ENCODE data around the gene CPLX1. TPM values are rescaled to one million over a fixed set of nuclear protein-coding genes. Genes with fewer than 3 reads are reported as not detected.

The CPLX1 gene
- total RNA-seq, 2 experiments from 2014 or later = 0.21 to 0.25 TPM

DNA sequence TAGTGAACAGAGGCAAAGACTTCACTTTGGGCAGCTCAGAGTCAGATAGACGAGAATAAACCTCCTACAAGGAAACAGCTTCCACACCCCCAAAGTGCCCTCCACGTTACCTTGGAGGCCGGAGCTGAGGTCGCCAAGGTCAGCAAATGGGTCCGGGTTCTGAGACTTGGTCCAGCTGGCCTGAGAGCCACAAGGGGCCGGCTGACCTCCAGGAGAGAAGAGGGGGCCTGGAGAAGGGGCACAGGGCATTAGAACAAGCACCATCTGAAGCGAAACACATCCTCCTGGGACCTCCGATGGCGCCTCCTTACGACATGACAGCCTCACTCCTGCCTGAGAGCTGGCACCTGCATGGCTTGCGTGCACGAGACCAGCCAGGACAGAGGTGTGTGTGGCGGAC lies 33.6 kb upstream of the CPLX1 start:
- intact Hi-C loops (cut with micrococcal nuclease; ENCODE audit: unreplicated experiment) = no loop called here
- no peak overlapping the region for H2AFZ ChIP-seq (ENCODE audit: low read length)
- DNase-seq (ENCODE audit: low spot score) = no peak
- H3K4me3 ChIP-seq (ENCODE audit: low read depth, low read length, poor library complexity, severe bottlenecking) = no peak overlapping the region
- TF ChIP-seq, protein P1, sequence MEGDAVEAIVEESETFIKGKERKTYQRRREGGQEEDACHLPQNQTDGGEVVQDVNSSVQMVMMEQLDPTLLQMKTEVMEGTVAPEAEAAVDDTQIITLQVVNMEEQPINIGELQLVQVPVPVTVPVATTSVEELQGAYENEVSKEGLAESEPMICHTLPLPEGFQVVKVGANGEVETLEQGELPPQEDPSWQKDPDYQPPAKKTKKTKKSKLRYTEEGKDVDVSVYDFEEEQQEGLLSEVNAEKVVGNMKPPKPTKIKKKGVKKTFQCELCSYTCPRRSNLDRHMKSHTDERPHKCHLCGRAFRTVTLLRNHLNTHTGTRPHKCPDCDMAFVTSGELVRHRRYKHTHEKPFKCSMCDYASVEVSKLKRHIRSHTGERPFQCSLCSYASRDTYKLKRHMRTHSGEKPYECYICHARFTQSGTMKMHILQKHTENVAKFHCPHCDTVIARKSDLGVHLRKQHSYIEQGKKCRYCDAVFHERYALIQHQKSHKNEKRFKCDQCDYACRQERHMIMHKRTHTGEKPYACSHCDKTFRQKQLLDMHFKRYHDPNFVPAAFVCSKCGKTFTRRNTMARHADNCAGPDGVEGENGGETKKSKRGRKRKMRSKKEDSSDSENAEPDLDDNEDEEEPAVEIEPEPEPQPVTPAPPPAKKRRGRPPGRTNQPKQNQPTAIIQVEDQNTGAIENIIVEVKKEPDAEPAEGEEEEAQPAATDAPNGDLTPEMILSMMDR (conservative IDR thresholded peaks at IDR 0.05; ENCODE audit: low read length) = no peak
- TF ChIP-seq EZH2phosphoT487 (IDR thresholded peaks at IDR 0.05; ENCODE audit: borderline replicate concordance, low read depth, low read length) = no peak
- no peaks in the 10 kb centered on the region for H4K20me1 ChIP-seq (ENCODE audit: insufficient read depth, low read length)
- peaks cover 15% of the 10 kb centered on the region for H3K9me3 ChIP-seq (ENCODE audit: low read length)
- CTCF ChIA-PET (ENCODE audit: unreplicated experiment) = interaction anchor here (0.6 kb wide), 1 partner anchor 1602 kb away, joined by 3 read pairs; no protein-coding TSS in a partner anchor
- H3K36me3 ChIP-seq (ENCODE audit: insufficient read depth, low read length) = peaks cover 61% of the 10 kb centered on the region
- POLR2A ChIA-PET = interaction anchor here (0.7 to 1.0 kb wide), 2 partner anchors 76 to 218 kb away, joined by 3 to 4 read pairs; no protein-coding TSS in a partner anchor
- no peaks in the 10 kb centered on the region for H3K4me1 ChIP-seq (ENCODE audit: insufficient read depth, low read length, poor library complexity, severe bottlenecking)
- no peaks in the 10 kb centered on the region for H3K79me2 ChIP-seq (ENCODE audit: insufficient read depth, low read depth, low read length)
- no peak overlapping the region for H3K27ac ChIP-seq (ENCODE audit: low read depth, low read length, poor library complexity, severe bottlenecking)
- no peak overlapping the region for H3K4me2 ChIP-seq (ENCODE audit: low read length)
- BruUV-seq (replicated peaks) = no TSS peak
- H3K9me2 ChIP-seq (ENCODE audit: insufficient read depth, low read length) = no peaks in the 10 kb centered on the region

DNA sequence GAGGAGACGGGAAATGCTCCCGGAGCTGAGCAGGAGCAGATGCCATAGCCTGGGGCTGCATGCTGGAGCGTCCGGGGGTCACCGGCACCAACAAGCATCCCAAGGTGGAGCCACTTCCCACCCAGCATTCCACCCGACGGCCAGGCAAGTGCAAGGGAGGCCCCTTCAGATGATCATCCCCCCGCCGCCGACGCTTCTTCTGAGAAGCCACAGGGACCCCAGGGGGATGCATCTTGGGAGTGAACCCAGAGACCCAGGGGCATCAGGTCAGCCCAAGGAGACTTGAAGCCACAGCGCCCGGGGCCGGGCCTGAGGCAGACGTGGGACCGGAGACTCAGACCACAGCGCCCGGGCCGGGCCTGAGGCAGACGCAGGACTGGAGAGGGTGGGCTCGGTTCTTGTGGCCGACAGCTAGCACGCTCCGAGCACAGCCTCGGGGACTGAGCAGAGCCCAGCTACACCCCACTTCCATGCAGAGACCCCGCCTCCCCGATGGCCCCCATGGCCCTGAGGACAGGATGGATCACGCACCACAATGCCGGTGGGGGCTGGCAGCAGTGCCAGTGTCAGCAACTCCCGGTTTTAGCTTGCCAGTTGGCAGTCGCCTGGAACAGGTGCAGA lies 33.0 kb upstream of the CPLX1 start:
- no peak overlapping the region for H3K27ac ChIP-seq (ENCODE audit: low read depth, low read length, poor library complexity, severe bottlenecking)
- CTCF ChIA-PET (ENCODE audit: unreplicated experiment) = interaction anchor here (0.6 kb wide), 1 partner anchor 1603 kb away, joined by 3 read pairs; no protein-coding TSS in a partner anchor
- H3K9me2 ChIP-seq (ENCODE audit: insufficient read depth, low read length) = no peaks in the 10 kb centered on the region
- intact Hi-C loops (cut with micrococcal nuclease; ENCODE audit: unreplicated experiment) = no loop called here
- no peaks in the 10 kb centered on the region for H4K20me1 ChIP-seq (ENCODE audit: insufficient read depth, low read length)
- H2AFZ ChIP-seq (ENCODE audit: low read length) = no peak overlapping the region
- peaks cover 66% of the 10 kb centered on the region for H3K36me3 ChIP-seq (ENCODE audit: insufficient read depth, low read length)
- no peak overlapping the region for H3K4me3 ChIP-seq (ENCODE audit: low read depth, low read length, poor library complexity, severe bottlenecking)
- peaks cover 15% of the 10 kb centered on the region for H3K9me3 ChIP-seq (ENCODE audit: low read length)
- no TSS peak for BruUV-seq (replicated peaks)
- no peaks in the 10 kb centered on the region for H3K79me2 ChIP-seq (ENCODE audit: insufficient read depth, low read depth, low read length)
- no peaks in the 10 kb centered on the region for H3K4me1 ChIP-seq (ENCODE audit: insufficient read depth, low read length, poor library complexity, severe bottlenecking)
- DNase-seq (ENCODE audit: low spot score) = no peak
- no peak overlapping the region for H3K4me2 ChIP-seq (ENCODE audit: low read length)
- TF ChIP-seq, protein P1 (conservative IDR thresholded peaks at IDR 0.05; ENCODE audit: low read length) = no peak
- no peak for TF ChIP-seq EZH2phosphoT487 (IDR thresholded peaks at IDR 0.05; ENCODE audit: borderline replicate concordance, low read depth, low read length)
- POLR2A ChIA-PET = interaction anchor here (1.0 kb wide), 1 partner anchor 75 kb away, joined by 4 read pairs; no protein-coding TSS in a partner anchor

- no TSS peak for BruUV-seq (replicated peaks)
- H3K4me3 ChIP-seq (ENCODE audit: low read depth, low read length, poor library complexity, severe bottlenecking) = no peak overlapping the region
- no peak overlapping the region for H2AFZ ChIP-seq (ENCODE audit: low read length)
- H3K4me1 ChIP-seq (ENCODE audit: insufficient read depth, low read length, poor library complexity, severe bottlenecking) = no peaks in the 10 kb centered on the region
- H4K20me1 ChIP-seq (ENCODE audit: insufficient read depth, low read length) = no peaks in the 10 kb centered on the region
- intact Hi-C loops (cut with micrococcal nuclease; ENCODE audit: unreplicated experiment) = no loop called here
- POLR2A ChIA-PET = no interaction called here
- H3K4me2 ChIP-seq (ENCODE audit: low read length) = no peak overlapping the region
- TF ChIP-seq EZH2phosphoT487 (IDR thresholded peaks at IDR 0.05; ENCODE audit: borderline replicate concordance, low read depth, low read length) = no peak
- TF ChIP-seq, protein P1 (conservative IDR thresholded peaks at IDR 0.05; ENCODE audit: low read length) = no peak
- DNase-seq (ENCODE audit: low spot score) = no peak
- peaks cover 15% of the 10 kb centered on the region for H3K9me3 ChIP-seq (ENCODE audit: low read length)
- peaks cover 66% of the 10 kb centered on the region for H3K36me3 ChIP-seq (ENCODE audit: insufficient read depth, low read length)
- H3K27ac ChIP-seq (ENCODE audit: low read depth, low read length, poor library complexity, severe bottlenecking) = no peak overlapping the region
- H3K9me2 ChIP-seq (ENCODE audit: insufficient read depth, low read length) = no peaks in the 10 kb centered on the region
- CTCF ChIA-PET (ENCODE audit: unreplicated experiment) = no interaction called here
- H3K79me2 ChIP-seq (ENCODE audit: insufficient read depth, low read depth, low read length) = no peaks in the 10 kb centered on the region
Observed at GRCh38 chr4:858041-858481, 32.1 kb upstream of the CPLX1 start.
